GM23338 (cell line): Measurements from ENCODE around the gene OAT. TPM values are rescaled to one million over a fixed set of nuclear protein-coding genes. Genes with fewer than 3 reads are reported as not detected.
A peak's percentile ranks its signal among the peaks of the same experiment; 100 is the strongest.

Experiments
- ATAC-seq: fragments of 200-7000 bp; cut with Tn5 transposase; 3 replicates; pipeline ENCODE4 v1.9.1; 2020
- DNase-seq: peaks from one replicate; pipeline ENCODE4 v3.0.0-alpha.2; 2015; ENCODE audit warnings: low spot score
- H2AFZ ChIP-seq: fragments of 200-600 bp; sonication (generic); 2 replicates; pipeline ENCODE4 v1.8.0; 2016; ENCODE audit warnings: antibody characterized with exemption, mild to moderate bottlenecking, moderate library complexity
- H3F3A ChIP-seq: fragments of 200-600 bp; sonication (generic); replicated peaks from 2 replicates; pipeline ENCODE4 v1.8.0; 2017; ENCODE audit warnings: antibody characterized with exemption, mixed run types, low read depth
- H3K27ac ChIP-seq: fragments of 200-600 bp; sonication (generic); 2 replicates; pipeline ENCODE4 v1.6.1; 2016; ENCODE audit warnings: low read depth
- H3K27me3 ChIP-seq: fragments of 200-600 bp; sonication (generic); 2 replicates; pipeline ENCODE4 v1.8.0; 2016; ENCODE audit warnings: mild to moderate bottlenecking, mixed run types, moderate library complexity; ENCODE audit not compliant: insufficient read depth
- H3K36me3 ChIP-seq: fragments of 200-600 bp; sonication (generic); 2 replicates; pipeline ENCODE4 v1.8.0; 2016; ENCODE audit warnings: mild to moderate bottlenecking; ENCODE audit not compliant: insufficient read depth
- H3K4me1 ChIP-seq: fragments of 200-600 bp; sonication (generic); 2 replicates; pipeline ENCODE4 v1.8.0; 2016; ENCODE audit warnings: mild to moderate bottlenecking, moderate library complexity; ENCODE audit not compliant: insufficient read depth
- H3K4me2 ChIP-seq: fragments of 200-600 bp; sonication (generic); 2 replicates; pipeline ENCODE4 v1.7.1; 2017; ENCODE audit warnings: mixed run types
- H3K4me3 ChIP-seq: fragments of 200-600 bp; sonication (generic); 2 replicates; pipeline ENCODE4 v1.6.1; 2016; ENCODE audit warnings: mixed run types
- H3K79me2 ChIP-seq: fragments of 200-600 bp; sonication (generic); replicated peaks from 2 replicates; pipeline ENCODE4 v1.8.0; 2017; ENCODE audit warnings: mild to moderate bottlenecking; ENCODE audit not compliant: insufficient read depth
- H3K9me2 ChIP-seq: fragments of 200-600 bp; sonication (generic); 2 replicates; pipeline ENCODE4 v1.8.0; 2017; ENCODE audit not compliant: insufficient read depth
- H4K20me1 ChIP-seq: fragments of 200-600 bp; sonication (generic); replicated peaks from 2 replicates; pipeline ENCODE4 v1.8.0; 2017; ENCODE audit warnings: mild to moderate bottlenecking; ENCODE audit not compliant: insufficient read depth
- H3K27ac Mint-ChIP-seq: 2 replicates; pipeline ENCODE4 v1.8.0; 2020; ENCODE audit warnings: inconsistent platforms, mild to moderate bottlenecking, moderate library complexity, mixed read lengths
- H3K27me3 Mint-ChIP-seq: 3 replicates; pipeline ENCODE4 v1.8.0; 2022; ENCODE audit warnings: low read depth, mild to moderate bottlenecking, moderate library complexity, mixed read lengths, inconsistent platforms; ENCODE audit not compliant: insufficient read depth, poor library complexity
- H3K36me3 Mint-ChIP-seq: 3 replicates; pipeline ENCODE4 v1.8.0; 2021; ENCODE audit warnings: low read depth, mild to moderate bottlenecking, inconsistent platforms, moderate library complexity, mixed read lengths
- H3K4me1 Mint-ChIP-seq: 3 replicates; pipeline ENCODE4 v1.8.0; 2020; ENCODE audit warnings: mild to moderate bottlenecking, inconsistent platforms, mixed read lengths
- H3K4me3 Mint-ChIP-seq: 3 replicates; pipeline ENCODE4 v1.8.0; 2021; ENCODE audit warnings: moderate library complexity, mild to moderate bottlenecking, inconsistent platforms, mixed read lengths
- H3K9me3 Mint-ChIP-seq: 3 replicates; pipeline ENCODE4 v1.8.0; 2020; ENCODE audit warnings: moderate library complexity, mild to moderate bottlenecking, inconsistent platforms, mixed read lengths
- EZH2 ChIP-seq: fragments of 200-600 bp; sonication (generic); IDR thresholded peaks from one replicate; pipeline ENCODE4 v1.8.0; 2017; ENCODE audit warnings: antibody characterized with exemption, mild to moderate bottlenecking, low read depth; ENCODE audit not compliant: unreplicated experiment
- JUNB ChIP-seq: IDR thresholded peaks from one replicate; pipeline ENCODE4 v1.6.1; 2016; ENCODE audit warnings: antibody characterized with exemption; ENCODE audit not compliant: unreplicated experiment
- NANOG ChIP-seq: IDR thresholded peaks from 2 replicates; pipeline ENCODE4 v1.6.1; 2016; ENCODE audit warnings: antibody characterized with exemption, borderline replicate concordance
- POLR2AphosphoS5 ChIP-seq: IDR thresholded peaks from 2 replicates; pipeline ENCODE4 v1.6.1; 2016; ENCODE audit warnings: antibody characterized with exemption, low read depth
- polyA plus RNA-seq: library from polyadenylated mRNA; unstranded; fragments of >200 nt; fragmentation: Nextera tagmentation; extraction: Ambion mirVana; gene quantifications from 2 replicates; pipeline ENCODE4 v1.2.1, GENCODE V29; 2016
- total RNA-seq: library from RNA; depleted of rRNA; stranded (reverse); fragments of >200 nt; shearing (Covaris generic); gene quantifications from 2 replicates; pipeline ENCODE4 v1.2.3, GENCODE V29; 2014
- TF ChIP-seq, protein P1 (sequence below): IDR thresholded peaks from one replicate; pipeline ENCODE4 v1.6.1; 2018; ENCODE audit warnings: antibody characterized with exemption; ENCODE audit not compliant: unreplicated experiment
- TF ChIP-seq, protein P2 (sequence below), 2 experiments: fragments of 200-600 bp in 1 of 2; sonication (generic) in 1 of 2; conservative IDR thresholded peaks; 2 replicates each; pipeline versions ENCODE4 v1.5.1 to v1.6.1; 2016 to 2017; ENCODE audit warnings: antibody characterized with exemption in 2 of 2, low read depth in 2 of 2, mild to moderate bottlenecking in 2 of 2, moderate library complexity in 1 of 2

Gene OAT
- total and polyA plus RNA-seq, 2 experiments from 2014 or later: 131 to 139 TPM

DNA sequence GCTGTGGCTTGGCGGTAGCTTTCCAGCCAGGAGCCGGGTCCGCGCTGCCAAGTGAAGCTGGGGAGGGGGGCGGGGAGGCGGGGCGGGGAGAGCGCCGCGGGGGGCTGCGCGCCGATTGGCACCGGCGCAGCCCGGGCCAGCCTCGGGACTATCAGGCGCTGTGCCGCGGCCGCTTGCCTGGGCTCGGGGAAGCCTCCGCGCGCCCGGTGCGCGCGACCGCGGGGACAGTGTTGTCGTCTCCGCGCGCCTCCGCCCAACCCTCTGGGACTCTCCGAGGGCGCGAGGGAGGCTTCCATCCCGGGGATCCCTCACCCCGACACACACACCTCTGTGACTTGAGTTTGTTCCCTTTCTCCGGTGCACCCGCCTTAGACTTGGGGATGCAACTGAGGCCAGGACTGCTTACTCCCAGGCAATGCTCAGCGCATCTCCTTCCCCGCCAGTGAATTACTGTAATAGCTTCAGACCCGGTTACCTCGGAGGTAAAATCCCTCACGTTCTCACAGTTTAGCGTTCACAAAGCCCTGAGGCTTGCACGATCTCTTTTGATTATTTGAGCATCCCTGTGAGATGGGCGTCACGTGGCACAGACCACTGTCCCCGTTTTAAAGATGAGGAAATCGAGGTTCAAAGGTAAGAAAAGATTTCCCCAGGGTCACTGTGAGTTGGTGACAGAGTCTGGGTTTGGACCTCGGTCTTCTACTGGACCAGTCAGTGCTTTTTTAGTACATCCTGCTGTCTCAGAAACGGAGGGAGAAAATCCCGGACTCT is 31.5 kb upstream of the OAT start, which contains the start of gene NKX1-2:
Gene NKX1-2, minus strand, starts transcription at position 24 of the 771 bp plus-strand sequence. CDS start 92 bp downstream, outside the sequence.
- Histone ChIP-seq H3K4me2 (peak within 1 kb of the TSS; percentile 99), H3K4me1 (peaks cover 58% of the 10 kb centered on the region), H3K9me2 (no peaks in the 10 kb centered on the region), H2AFZ (peak within 1 kb of the TSS; percentile 91), H3K4me3 (peak within 1 kb of the TSS; percentile 81), H3K27ac (0 out of 2 replicates have a peak within 1 kb of the TSS, but pooled peaks have one; percentile 83), H3F3A (peaks cover 29% of the 10 kb centered on the region), H3K27me3 (peaks cover 52% of the 10 kb centered on the region), H3K36me3 (no peaks in the 10 kb centered on the region), H4K20me1 (peaks cover 5% of the 10 kb centered on the region; the same call in 1 of the 2 replicates), H3K79me2 (no peaks in the 10 kb centered on the region; the same call in 1 of the 2 replicates)
- Mint-ChIP-seq H3K36me3 (peaks cover 12% of the 10 kb centered on the region), H3K4me1 (peaks cover 58% of the 10 kb centered on the region), H3K27ac (peak within 1 kb of the TSS; percentile 71; the same call in 1 of the 2 replicates), H3K27me3 (peaks cover 59% of the 10 kb centered on the region), H3K4me3 (peak within 1 kb of the TSS; percentile 84), H3K9me3 (no peaks in the 10 kb centered on the region)
- ATAC-seq: peak; percentile 38
- DNase-seq: peak; percentile 89
- TF ChIP-seq POLR2AphosphoS5 (0 out of 2 replicates have a peak, but pooled peaks have one; percentile 16), EZH2 (no peak)

DNA sequence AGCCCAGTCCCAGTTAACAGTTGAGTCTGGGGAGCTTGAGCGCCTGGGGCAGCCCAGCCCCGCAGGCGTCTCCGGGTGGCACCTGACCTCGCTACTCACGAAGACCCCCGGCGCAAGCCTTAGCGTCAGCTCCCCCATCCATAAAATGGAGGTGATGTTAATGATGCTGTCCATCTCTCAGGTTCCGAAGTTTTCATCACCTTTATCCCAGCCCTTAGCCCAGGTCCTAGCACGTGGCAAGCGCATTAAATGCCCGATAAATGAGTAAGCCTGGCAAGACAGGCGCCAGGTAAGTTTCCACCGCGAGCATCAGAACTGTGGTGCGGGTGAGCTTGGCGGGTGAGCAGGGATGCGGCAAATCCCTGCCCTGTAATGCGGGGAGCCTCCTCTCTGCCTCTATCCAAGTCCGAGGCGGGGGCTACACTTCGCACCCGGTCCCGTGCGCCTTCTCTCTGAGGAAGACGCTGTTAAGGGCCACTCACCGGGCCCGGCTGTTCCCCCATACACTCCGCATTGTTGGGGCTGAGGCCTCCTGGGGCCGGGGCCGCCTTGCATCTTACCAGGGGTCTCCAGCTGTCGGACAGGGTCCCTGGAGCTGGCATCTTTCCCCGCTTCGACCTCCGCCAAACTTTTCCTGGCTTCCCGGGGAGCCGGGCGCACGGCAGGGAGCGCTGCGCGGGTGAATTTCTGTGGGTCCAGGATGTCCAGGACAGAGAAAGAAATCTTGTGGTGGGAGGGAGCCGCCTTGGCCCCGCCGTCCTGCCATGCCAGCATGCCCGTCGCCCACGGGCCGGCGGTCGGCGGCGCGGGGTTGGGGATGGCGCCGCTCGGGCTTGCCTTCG is 30.7 kb upstream of the OAT start:
- Histone ChIP-seq H2AFZ (peak overlapping the region; percentile 91), H3K4me2 (peak overlapping the region; percentile 99), H3K4me1 (peaks cover 50% of the 10 kb centered on the region), H3K36me3 (no peaks in the 10 kb centered on the region), H3K79me2 (no peaks in the 10 kb centered on the region; the same call in 1 of the 2 replicates), H4K20me1 (peaks cover 5% of the 10 kb centered on the region; the same call in 1 of the 2 replicates), H3K4me3 (peak overlapping the region; percentile 81), H3K27ac (no peak overlapping the region), H3K9me2 (no peaks in the 10 kb centered on the region), H3F3A (peaks cover 29% of the 10 kb centered on the region), H3K27me3 (peaks cover 52% of the 10 kb centered on the region)
- Mint-ChIP-seq H3K4me1 (peaks cover 51% of the 10 kb centered on the region), H3K36me3 (peaks cover 12% of the 10 kb centered on the region), H3K9me3 (no peaks in the 10 kb centered on the region), H3K27me3 (peaks cover 59% of the 10 kb centered on the region), H3K4me3 (peak overlapping the region; percentile 84), H3K27ac (no peak overlapping the region)
- DNase-seq: peak; percentile 60
- ATAC-seq: peak; percentile 11
- TF ChIP-seq, protein P1, sequence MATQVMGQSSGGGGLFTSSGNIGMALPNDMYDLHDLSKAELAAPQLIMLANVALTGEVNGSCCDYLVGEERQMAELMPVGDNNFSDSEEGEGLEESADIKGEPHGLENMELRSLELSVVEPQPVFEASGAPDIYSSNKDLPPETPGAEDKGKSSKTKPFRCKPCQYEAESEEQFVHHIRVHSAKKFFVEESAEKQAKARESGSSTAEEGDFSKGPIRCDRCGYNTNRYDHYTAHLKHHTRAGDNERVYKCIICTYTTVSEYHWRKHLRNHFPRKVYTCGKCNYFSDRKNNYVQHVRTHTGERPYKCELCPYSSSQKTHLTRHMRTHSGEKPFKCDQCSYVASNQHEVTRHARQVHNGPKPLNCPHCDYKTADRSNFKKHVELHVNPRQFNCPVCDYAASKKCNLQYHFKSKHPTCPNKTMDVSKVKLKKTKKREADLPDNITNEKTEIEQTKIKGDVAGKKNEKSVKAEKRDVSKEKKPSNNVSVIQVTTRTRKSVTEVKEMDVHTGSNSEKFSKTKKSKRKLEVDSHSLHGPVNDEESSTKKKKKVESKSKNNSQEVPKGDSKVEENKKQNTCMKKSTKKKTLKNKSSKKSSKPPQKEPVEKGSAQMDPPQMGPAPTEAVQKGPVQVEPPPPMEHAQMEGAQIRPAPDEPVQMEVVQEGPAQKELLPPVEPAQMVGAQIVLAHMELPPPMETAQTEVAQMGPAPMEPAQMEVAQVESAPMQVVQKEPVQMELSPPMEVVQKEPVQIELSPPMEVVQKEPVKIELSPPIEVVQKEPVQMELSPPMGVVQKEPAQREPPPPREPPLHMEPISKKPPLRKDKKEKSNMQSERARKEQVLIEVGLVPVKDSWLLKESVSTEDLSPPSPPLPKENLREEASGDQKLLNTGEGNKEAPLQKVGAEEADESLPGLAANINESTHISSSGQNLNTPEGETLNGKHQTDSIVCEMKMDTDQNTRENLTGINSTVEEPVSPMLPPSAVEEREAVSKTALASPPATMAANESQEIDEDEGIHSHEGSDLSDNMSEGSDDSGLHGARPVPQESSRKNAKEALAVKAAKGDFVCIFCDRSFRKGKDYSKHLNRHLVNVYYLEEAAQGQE: peak; percentile 33
- TF ChIP-seq JUNB (no peak), NANOG (no peak)
- TF ChIP-seq, protein P2, sequence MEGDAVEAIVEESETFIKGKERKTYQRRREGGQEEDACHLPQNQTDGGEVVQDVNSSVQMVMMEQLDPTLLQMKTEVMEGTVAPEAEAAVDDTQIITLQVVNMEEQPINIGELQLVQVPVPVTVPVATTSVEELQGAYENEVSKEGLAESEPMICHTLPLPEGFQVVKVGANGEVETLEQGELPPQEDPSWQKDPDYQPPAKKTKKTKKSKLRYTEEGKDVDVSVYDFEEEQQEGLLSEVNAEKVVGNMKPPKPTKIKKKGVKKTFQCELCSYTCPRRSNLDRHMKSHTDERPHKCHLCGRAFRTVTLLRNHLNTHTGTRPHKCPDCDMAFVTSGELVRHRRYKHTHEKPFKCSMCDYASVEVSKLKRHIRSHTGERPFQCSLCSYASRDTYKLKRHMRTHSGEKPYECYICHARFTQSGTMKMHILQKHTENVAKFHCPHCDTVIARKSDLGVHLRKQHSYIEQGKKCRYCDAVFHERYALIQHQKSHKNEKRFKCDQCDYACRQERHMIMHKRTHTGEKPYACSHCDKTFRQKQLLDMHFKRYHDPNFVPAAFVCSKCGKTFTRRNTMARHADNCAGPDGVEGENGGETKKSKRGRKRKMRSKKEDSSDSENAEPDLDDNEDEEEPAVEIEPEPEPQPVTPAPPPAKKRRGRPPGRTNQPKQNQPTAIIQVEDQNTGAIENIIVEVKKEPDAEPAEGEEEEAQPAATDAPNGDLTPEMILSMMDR (conservative IDR thresholded peaks at IDR 0.05; ENCODE audit: low read depth in 2 of 2): no peak
